GM23338 (cell line): ENCODE results near the gene S100A6. TPM values are rescaled to one million over a fixed set of nuclear protein-coding genes. Genes with fewer than 3 reads are reported as not detected.

Source experiments
- ATAC-seq: fragments of 200-7000 bp; cut with Tn5 transposase; 3 replicates; pipeline ENCODE4 v1.9.1; 2020
- DNase-seq: peaks from one replicate; pipeline ENCODE4 v3.0.0-alpha.2; 2015; ENCODE audit warnings: low spot score
- H2AFZ ChIP-seq: fragments of 200-600 bp; sonication (generic); 2 replicates; pipeline ENCODE4 v1.8.0; 2016; ENCODE audit warnings: antibody characterized with exemption, mild to moderate bottlenecking, moderate library complexity
- H3F3A ChIP-seq: fragments of 200-600 bp; sonication (generic); replicated peaks from 2 replicates; pipeline ENCODE4 v1.8.0; 2017; ENCODE audit warnings: antibody characterized with exemption, mixed run types, low read depth
- H3K27ac ChIP-seq: fragments of 200-600 bp; sonication (generic); 2 replicates; pipeline ENCODE4 v1.6.1; 2016; ENCODE audit warnings: low read depth
- H3K27me3 ChIP-seq: fragments of 200-600 bp; sonication (generic); 2 replicates; pipeline ENCODE4 v1.8.0; 2016; ENCODE audit warnings: mild to moderate bottlenecking, mixed run types, moderate library complexity; ENCODE audit not compliant: insufficient read depth
- H3K36me3 ChIP-seq: fragments of 200-600 bp; sonication (generic); 2 replicates; pipeline ENCODE4 v1.8.0; 2016; ENCODE audit warnings: mild to moderate bottlenecking; ENCODE audit not compliant: insufficient read depth
- H3K4me1 ChIP-seq: fragments of 200-600 bp; sonication (generic); 2 replicates; pipeline ENCODE4 v1.8.0; 2016; ENCODE audit warnings: mild to moderate bottlenecking, moderate library complexity; ENCODE audit not compliant: insufficient read depth
- H3K4me2 ChIP-seq: fragments of 200-600 bp; sonication (generic); 2 replicates; pipeline ENCODE4 v1.7.1; 2017; ENCODE audit warnings: mixed run types
- H3K4me3 ChIP-seq: fragments of 200-600 bp; sonication (generic); 2 replicates; pipeline ENCODE4 v1.6.1; 2016; ENCODE audit warnings: mixed run types
- H3K79me2 ChIP-seq: fragments of 200-600 bp; sonication (generic); replicated peaks from 2 replicates; pipeline ENCODE4 v1.8.0; 2017; ENCODE audit warnings: mild to moderate bottlenecking; ENCODE audit not compliant: insufficient read depth
- H3K9me2 ChIP-seq: fragments of 200-600 bp; sonication (generic); 2 replicates; pipeline ENCODE4 v1.8.0; 2017; ENCODE audit not compliant: insufficient read depth
- H4K20me1 ChIP-seq: fragments of 200-600 bp; sonication (generic); replicated peaks from 2 replicates; pipeline ENCODE4 v1.8.0; 2017; ENCODE audit warnings: mild to moderate bottlenecking; ENCODE audit not compliant: insufficient read depth
- H3K27ac Mint-ChIP-seq: 2 replicates; pipeline ENCODE4 v1.8.0; 2020; ENCODE audit warnings: inconsistent platforms, mild to moderate bottlenecking, moderate library complexity, mixed read lengths
- H3K27me3 Mint-ChIP-seq: 3 replicates; pipeline ENCODE4 v1.8.0; 2022; ENCODE audit warnings: low read depth, mild to moderate bottlenecking, moderate library complexity, mixed read lengths, inconsistent platforms; ENCODE audit not compliant: insufficient read depth, poor library complexity
- H3K36me3 Mint-ChIP-seq: 3 replicates; pipeline ENCODE4 v1.8.0; 2021; ENCODE audit warnings: low read depth, mild to moderate bottlenecking, inconsistent platforms, moderate library complexity, mixed read lengths
- H3K4me1 Mint-ChIP-seq: 3 replicates; pipeline ENCODE4 v1.8.0; 2020; ENCODE audit warnings: mild to moderate bottlenecking, inconsistent platforms, mixed read lengths
- H3K4me3 Mint-ChIP-seq: 3 replicates; pipeline ENCODE4 v1.8.0; 2021; ENCODE audit warnings: moderate library complexity, mild to moderate bottlenecking, inconsistent platforms, mixed read lengths
- H3K9me3 Mint-ChIP-seq: 3 replicates; pipeline ENCODE4 v1.8.0; 2020; ENCODE audit warnings: moderate library complexity, mild to moderate bottlenecking, inconsistent platforms, mixed read lengths
- CREB1 ChIP-seq: fragments of 250-450 bp; sonication (Bioruptor Pico); IDR thresholded peaks from 2 replicates; pipeline ENCODE4 v1.5.0; 2020; ENCODE audit warnings: low read depth, mild to moderate bottlenecking, moderate library complexity
- EZH2 ChIP-seq: fragments of 200-600 bp; sonication (generic); IDR thresholded peaks from one replicate; pipeline ENCODE4 v1.8.0; 2017; ENCODE audit warnings: antibody characterized with exemption, mild to moderate bottlenecking, low read depth; ENCODE audit not compliant: unreplicated experiment
- EZH2phosphoT487 ChIP-seq: fragments of 200-600 bp; sonication (generic); IDR thresholded peaks from one replicate; pipeline ENCODE4 v1.8.1; 2018; ENCODE audit warnings: antibody characterized with exemption; ENCODE audit not compliant: unreplicated experiment
- NANOG ChIP-seq: IDR thresholded peaks from 2 replicates; pipeline ENCODE4 v1.6.1; 2016; ENCODE audit warnings: antibody characterized with exemption, borderline replicate concordance
- ZNF114 ChIP-seq: fragments of 250-450 bp; sonication (Bioruptor Pico); IDR thresholded peaks from 2 replicates; pipeline ENCODE4 v1.5.0; 2020; ENCODE audit warnings: mild to moderate bottlenecking, moderate library complexity
- ZNF331 ChIP-seq: fragments of 250-450 bp; sonication (Bioruptor Pico); IDR thresholded peaks from 2 replicates; pipeline ENCODE4 v1.5.0; 2020; ENCODE audit warnings: low read depth, mild to moderate bottlenecking, moderate library complexity
- polyA plus RNA-seq: library from polyadenylated mRNA; unstranded; fragments of >200 nt; fragmentation: Nextera tagmentation; extraction: Ambion mirVana; gene quantifications from 2 replicates; pipeline ENCODE4 v1.2.1, GENCODE V29; 2016
- total RNA-seq: library from RNA; depleted of rRNA; stranded (reverse); fragments of >200 nt; shearing (Covaris generic); gene quantifications from 2 replicates; pipeline ENCODE4 v1.2.3, GENCODE V29; 2014
- TF ChIP-seq, protein P1 (sequence below): IDR thresholded peaks from one replicate; pipeline ENCODE4 v1.6.1; 2018; ENCODE audit warnings: antibody characterized with exemption; ENCODE audit not compliant: unreplicated experiment
- TF ChIP-seq, protein P2 (sequence below), 2 experiments: fragments of 200-600 bp in 1 of 2; sonication (generic) in 1 of 2; conservative IDR thresholded peaks; 2 replicates each; pipeline versions ENCODE4 v1.5.1 to v1.6.1; 2016 to 2017; ENCODE audit warnings: antibody characterized with exemption in 2 of 2, low read depth in 2 of 2, mild to moderate bottlenecking in 2 of 2, moderate library complexity in 1 of 2
- TF ChIP-seq, protein P3 (sequence below): IDR thresholded peaks from 2 replicates; pipeline ENCODE4 v1.6.1; 2016; ENCODE audit warnings: antibody characterized with exemption

Gene S100A6
- total and polyA plus RNA-seq, 2 experiments from 2014 or later, result 7.3 to 77.5 TPM

DNA sequence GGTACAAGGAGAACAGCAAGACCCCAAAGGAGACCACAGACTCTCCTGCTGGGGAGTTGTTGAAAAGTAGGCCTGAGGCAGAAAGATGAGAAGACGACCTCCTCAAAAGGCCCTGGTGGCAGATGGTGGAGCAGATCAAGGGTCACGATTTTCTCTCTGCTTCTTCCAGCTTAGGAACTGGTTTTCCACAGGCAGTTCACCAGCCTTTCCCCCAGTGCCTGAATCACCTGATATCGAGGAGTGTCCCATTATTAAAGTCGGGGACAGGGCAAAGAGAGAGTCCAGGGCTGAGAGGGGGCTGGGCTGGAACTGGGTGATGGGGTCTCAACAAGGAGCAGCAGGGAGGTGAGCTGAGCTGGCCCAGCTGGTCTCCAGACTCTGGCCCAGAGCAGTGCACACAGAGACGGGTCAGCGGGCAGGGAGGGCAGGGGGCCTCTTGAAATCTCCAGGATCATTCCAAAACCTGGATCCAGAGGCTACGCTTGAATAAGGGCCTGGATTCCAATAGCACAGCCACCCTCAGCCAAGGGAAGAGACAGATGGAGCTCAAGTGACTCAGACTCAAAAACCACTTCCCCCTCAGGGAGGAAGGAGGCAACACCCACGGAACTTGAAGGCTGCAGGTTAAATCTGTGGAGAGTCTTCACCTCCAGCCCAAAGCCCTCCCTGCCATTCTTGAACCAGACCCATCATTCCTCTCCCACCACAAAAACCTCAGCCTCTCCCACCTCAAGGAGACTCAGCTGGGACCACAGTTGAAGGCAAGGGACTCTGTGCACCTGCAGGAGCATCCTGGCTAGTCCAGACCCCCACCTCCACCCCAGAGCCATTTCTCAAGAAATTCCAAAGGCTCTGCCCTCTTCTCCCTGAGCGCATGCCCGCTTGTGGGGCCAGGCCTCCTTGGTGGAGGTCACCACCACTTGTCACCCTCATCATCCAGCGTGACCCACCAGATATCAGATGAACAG, 4.9 kb upstream of the S100A6 start, which contains the start of gene S100A5:
Gene S100A5, minus strand, starts transcription at position 541 of the 968 bp plus-strand sequence. CDS start 743 bp downstream, outside the sequence.
- H4K20me1 ChIP-seq, result no peaks in the 10 kb centered on the region
- DNase-seq, result no peak
- Mint-ChIP-seq H3K4me1 (peaks cover 34% of the 10 kb centered on the region), H3K4me3 (no peak within 1 kb of the TSS; the same call in 2 of the 3 replicates), H3K36me3 (no peaks in the 10 kb centered on the region), H3K9me3 (no peaks in the 10 kb centered on the region; the same call in 2 of the 3 replicates), H3K27me3 (peaks cover 27% of the 10 kb centered on the region), H3K27ac (no peak within 1 kb of the TSS)
- H3K79me2 ChIP-seq, result no peaks in the 10 kb centered on the region
- TF ChIP-seq NANOG (no peak), ZNF331 (CRISPR knock-in tag) (no peak), EZH2phosphoT487 (no peak), CREB1 (no peak), ZNF114 (CRISPR knock-in tag) (no peak), EZH2 (no peak)
- TF ChIP-seq, protein P1, sequence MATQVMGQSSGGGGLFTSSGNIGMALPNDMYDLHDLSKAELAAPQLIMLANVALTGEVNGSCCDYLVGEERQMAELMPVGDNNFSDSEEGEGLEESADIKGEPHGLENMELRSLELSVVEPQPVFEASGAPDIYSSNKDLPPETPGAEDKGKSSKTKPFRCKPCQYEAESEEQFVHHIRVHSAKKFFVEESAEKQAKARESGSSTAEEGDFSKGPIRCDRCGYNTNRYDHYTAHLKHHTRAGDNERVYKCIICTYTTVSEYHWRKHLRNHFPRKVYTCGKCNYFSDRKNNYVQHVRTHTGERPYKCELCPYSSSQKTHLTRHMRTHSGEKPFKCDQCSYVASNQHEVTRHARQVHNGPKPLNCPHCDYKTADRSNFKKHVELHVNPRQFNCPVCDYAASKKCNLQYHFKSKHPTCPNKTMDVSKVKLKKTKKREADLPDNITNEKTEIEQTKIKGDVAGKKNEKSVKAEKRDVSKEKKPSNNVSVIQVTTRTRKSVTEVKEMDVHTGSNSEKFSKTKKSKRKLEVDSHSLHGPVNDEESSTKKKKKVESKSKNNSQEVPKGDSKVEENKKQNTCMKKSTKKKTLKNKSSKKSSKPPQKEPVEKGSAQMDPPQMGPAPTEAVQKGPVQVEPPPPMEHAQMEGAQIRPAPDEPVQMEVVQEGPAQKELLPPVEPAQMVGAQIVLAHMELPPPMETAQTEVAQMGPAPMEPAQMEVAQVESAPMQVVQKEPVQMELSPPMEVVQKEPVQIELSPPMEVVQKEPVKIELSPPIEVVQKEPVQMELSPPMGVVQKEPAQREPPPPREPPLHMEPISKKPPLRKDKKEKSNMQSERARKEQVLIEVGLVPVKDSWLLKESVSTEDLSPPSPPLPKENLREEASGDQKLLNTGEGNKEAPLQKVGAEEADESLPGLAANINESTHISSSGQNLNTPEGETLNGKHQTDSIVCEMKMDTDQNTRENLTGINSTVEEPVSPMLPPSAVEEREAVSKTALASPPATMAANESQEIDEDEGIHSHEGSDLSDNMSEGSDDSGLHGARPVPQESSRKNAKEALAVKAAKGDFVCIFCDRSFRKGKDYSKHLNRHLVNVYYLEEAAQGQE, result no peak
- TF ChIP-seq, protein P2, sequence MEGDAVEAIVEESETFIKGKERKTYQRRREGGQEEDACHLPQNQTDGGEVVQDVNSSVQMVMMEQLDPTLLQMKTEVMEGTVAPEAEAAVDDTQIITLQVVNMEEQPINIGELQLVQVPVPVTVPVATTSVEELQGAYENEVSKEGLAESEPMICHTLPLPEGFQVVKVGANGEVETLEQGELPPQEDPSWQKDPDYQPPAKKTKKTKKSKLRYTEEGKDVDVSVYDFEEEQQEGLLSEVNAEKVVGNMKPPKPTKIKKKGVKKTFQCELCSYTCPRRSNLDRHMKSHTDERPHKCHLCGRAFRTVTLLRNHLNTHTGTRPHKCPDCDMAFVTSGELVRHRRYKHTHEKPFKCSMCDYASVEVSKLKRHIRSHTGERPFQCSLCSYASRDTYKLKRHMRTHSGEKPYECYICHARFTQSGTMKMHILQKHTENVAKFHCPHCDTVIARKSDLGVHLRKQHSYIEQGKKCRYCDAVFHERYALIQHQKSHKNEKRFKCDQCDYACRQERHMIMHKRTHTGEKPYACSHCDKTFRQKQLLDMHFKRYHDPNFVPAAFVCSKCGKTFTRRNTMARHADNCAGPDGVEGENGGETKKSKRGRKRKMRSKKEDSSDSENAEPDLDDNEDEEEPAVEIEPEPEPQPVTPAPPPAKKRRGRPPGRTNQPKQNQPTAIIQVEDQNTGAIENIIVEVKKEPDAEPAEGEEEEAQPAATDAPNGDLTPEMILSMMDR (conservative IDR thresholded peaks at IDR 0.05; ENCODE audit: low read depth in 2 of 2), result no peak
- TF ChIP-seq, protein P3, sequence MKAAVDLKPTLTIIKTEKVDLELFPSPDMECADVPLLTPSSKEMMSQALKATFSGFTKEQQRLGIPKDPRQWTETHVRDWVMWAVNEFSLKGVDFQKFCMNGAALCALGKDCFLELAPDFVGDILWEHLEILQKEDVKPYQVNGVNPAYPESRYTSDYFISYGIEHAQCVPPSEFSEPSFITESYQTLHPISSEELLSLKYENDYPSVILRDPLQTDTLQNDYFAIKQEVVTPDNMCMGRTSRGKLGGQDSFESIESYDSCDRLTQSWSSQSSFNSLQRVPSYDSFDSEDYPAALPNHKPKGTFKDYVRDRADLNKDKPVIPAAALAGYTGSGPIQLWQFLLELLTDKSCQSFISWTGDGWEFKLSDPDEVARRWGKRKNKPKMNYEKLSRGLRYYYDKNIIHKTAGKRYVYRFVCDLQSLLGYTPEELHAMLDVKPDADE, result no peak
- no peak within 1 kb of the TSS for H3K4me3 ChIP-seq
- H3K4me2 ChIP-seq, result no peak within 1 kb of the TSS
- peaks cover 6% of the 10 kb centered on the region; the same call in 1 of the 2 replicates for H3K9me2 ChIP-seq
- H3F3A ChIP-seq, result peaks cover 4% of the 10 kb centered on the region; the same call in 1 of the 2 replicates
- H2AFZ ChIP-seq, result no peak within 1 kb of the TSS
- H3K27me3 ChIP-seq, result peaks cover 13% of the 10 kb centered on the region
- peaks cover 27% of the 10 kb centered on the region for H3K4me1 ChIP-seq
- no peak for ATAC-seq
- no peak within 1 kb of the TSS for H3K27ac ChIP-seq
- no peaks in the 10 kb centered on the region for H3K36me3 ChIP-seq
